Measurements from ENCODE around the gene XRRA1. TPM values are rescaled to one million over a fixed set of nuclear protein-coding genes. Genes with fewer than 3 reads are reported as not detected.

The XRRA1 gene
- total RNA-seq, 1 donor from 2014 or later: 23.4 TPM

- no peak for DNase-seq (ENCODE audit: low spot score)
Measured at GRCh38 chr11:74950374-74950969, 1.6 kb upstream of the XRRA1 start.

DNA sequence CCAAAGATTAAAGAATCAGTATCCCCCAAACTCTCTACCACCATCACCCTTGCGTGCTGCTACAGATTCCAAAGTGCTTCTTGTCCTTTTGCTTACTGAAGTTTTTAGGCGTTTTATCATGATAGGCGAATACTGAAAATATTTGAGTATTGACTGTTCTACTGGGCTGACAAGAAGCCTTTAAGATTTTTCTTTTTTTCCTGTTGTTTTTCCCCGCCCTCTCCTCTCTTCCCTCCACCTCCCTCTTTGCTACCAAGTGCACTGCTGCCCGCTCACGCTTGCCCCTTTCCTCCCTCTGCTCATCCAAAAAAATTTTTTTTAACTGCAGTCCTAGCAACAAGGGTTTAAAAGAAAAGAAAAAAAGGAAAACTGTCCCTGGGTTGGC lies 854 bp upstream of the XRRA1 start:
- DNase-seq (ENCODE audit: low spot score): no peak

- no peak for DNase-seq (ENCODE audit: low spot score)
Measured at GRCh38 chr11:74948546-74948897, 369 bp downstream of the XRRA1 start.

DNA sequence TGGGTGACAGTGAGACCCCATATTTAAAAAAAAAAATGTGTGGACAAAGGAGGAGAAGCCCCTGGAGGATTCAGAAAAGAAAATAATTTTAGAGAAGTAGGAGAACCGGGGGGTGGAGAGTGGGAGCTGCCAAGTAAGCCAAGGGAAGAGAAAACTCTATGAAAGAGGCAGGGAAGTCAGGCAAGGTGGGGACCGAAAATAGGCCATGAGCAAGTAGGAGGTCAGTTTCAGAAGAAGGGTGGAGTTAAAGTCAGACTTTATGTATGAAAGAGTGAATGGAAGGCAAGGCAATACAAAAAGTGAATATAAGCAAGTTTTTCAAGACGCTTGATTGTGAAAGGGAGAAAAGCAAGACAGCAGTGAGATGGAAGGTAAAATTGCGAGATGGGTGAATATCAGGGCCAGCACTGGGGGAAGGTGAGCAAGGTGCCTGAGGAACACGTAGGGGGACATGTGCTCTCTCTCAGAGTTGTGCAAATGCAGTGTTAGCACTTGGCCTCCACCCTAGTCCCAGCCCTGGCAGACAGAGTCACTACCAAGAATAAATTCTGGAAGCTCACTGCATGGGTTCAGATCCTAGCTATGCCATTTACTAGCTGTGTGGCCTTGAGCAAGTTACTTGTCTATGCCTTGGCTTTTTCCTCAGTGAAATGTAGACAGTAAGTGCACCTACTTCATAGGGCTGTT lies 6.7 kb downstream of the XRRA1 start:
- no peak for DNase-seq (ENCODE audit: low spot score)

DNA sequence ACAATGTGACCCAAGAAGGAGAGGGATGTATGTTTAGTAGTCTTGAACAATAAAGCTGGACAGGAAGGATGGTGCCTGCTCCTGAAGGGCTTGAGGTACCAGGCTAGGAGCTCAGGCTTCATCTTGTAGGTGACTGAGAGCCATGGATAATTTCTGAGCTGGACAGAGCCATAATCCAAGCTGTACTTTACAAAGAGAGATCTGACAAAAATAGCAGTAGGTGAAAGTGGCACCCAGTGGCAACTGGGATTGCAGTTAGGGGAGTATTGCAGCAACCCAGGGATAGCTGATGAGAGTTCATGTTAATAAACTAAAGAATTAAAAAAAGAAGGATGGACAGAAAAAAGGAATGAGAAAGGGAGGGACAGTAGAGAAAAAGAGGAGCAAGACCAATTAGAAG lies 7.4 kb downstream of the XRRA1 start:
- no peak for DNase-seq (ENCODE audit: low spot score)

DNA sequence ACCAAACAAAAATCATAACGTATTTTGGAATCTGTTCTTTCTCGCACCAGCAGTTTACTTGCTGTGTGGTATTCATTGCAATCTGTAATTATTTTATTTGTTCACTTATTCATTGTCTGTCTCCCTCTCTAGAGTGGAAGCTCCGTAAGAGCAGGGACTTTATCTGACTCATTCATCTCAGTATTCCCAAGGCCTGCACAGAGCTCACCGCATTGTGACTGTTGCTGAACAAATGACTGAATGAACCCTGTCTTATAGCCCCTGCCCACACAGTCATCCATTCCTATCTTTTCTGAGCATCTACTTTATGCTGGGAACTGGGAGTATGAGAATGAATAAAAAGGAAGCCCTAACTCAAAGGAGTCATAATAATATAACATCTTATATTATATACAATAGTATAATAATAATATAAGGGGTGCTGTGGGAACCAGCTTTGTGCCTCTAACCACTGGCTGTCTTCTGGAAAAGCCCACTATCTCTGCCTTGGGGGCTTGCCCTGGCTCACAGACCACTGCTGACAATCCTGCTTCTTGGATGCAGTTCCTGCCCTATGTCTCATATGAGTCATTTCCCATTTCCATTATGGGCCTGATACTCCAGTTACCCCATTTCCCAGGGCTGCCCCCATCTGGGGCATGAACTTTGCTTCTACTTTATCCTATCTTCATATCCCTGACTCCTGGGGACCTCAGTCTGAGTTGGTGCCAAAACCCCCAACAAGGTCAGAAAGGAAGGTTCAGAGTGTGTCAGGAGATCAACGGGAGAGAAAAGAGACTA lies 11.0 kb downstream of the XRRA1 start:
- DNase-seq (ENCODE audit: low spot score): no peak

GRCh38 chr11:74936976-74937375 lies 11.9 kb downstream of the XRRA1 start:
- DNase-seq (ENCODE audit: low spot score): no peak

DNA sequence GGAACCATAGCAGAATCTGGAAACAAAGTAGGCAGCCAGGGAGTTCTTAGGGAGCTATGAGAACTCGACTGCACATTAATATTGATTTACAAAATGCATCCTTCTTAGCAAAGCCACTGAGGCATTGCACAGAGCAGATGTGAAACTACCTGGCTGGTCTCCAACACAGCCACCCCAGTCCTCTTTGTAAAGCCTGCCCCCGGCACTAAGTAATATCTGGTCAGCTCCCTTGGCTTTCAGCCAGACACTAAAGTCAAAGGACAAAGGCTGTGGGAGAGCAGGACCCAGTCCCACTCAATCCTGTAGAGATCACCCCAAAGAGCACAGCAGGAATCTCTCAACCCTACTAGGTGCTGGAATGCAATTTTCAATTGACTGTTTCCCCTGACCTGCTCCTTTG lies 12.8 kb downstream of the XRRA1 start:
- no peak for DNase-seq (ENCODE audit: low spot score)

DNA sequence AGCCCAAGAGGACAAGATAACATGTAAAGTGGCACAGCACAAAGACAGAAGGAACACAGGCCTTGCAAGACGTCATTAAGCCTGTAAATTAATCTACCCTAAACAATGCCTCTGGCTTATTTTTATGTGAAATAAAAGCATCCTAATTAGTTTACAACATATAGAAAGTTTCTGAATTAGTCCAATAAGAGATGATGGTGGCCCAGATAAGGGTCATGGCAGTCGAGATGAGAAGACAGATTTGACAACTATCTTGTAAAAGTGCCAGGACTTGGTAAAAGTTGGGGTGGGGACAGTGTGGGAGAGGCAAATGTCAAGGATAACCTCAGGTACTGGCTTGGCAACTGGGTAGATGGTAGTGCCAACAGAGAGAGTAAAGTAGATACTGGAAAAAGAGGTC lies 13.6 kb downstream of the XRRA1 start:
- no peak for DNase-seq (ENCODE audit: low spot score)

- DNase-seq (ENCODE audit: low spot score): no peak
Measured at GRCh38 chr11:74933765-74934164, 15.1 kb downstream of the XRRA1 start.

DNA sequence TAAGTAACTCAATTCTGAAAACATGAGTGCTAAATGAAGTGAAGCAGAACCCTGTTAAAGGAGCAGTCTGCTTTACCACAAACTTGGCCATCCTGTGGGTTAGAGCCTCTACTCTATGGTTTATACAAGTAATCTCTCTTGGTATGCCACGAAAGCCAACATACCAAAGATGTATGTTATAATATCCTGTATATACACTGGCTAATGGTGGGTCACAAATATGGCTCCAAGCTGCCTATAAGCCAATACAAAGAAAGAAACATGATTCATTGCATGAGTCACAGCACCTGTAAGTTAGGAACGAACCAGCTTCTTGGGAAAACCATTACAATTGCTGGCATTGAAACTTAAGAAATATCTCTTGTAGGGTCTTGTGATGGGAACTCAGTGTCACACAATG lies 16.1 kb downstream of the XRRA1 start:
- DNase-seq (ENCODE audit: low spot score): no peak

DNA sequence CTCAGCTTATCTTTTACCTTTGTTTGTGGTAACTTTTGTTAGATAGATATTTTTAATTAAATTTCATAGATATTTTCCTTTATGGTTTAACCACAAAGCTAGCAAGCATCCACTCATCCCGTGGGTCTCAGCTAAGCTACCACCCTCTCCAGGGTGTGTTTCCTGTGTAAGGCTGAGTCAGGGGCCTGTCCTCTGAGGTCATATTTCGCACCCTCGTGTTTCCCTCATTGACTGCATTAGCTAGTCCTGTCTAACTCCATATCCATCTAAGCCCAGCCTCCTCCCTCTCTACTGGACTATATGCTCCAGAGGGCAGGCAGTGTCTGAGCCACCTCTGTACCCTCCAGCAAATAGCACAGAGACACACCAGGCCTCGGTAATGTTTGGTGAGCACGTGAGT lies 16.7 kb downstream of the XRRA1 start:
- DNase-seq (ENCODE audit: low spot score): no peak

DNA sequence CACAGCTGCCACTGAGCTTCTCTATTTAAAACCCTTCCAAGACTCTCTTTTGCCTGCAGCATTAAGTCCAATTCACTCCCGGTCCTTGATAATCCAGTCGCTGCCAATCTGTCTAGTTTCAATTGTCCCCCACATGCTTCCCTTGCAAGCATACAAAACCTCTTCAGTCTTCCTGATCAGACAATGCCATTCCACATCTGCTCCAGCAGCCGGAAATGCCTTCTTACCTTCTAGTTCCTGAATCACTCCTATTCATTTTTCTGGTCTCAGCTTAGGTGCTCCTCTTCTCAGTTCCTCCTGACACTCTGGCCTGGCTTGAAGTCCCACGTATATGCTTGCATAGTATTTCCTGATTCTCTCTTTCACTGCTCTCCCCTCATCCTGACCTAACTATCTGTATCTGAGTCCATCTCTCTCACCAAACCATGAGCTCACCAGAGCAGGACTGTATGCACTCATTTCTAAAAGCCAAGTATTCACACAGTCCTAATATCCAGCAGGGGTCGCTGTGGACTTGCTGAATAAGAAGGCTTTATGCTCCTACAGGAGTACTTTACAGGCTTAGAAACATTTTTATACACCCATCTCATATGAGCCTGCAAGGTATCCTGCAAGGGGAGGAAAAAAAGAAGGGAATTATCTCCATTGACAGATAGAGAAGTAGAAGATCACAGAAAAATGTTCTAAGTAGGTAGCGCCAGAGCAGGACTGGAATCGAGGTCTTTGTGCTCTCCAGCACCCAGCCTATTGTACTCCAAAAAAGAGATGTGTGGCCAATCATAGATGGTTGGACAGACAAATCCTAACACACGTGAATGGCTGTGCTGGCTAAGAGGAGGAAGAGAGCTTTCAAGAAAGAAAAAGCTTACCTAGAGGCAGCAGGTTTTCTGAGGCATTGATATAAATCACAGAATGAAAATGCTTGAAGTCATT lies 19.2 kb downstream of the XRRA1 start:
- no peak for DNase-seq (ENCODE audit: low spot score)

- DNase-seq (ENCODE audit: low spot score): no peak
Measured at GRCh38 chr11:74927496-74927895, 21.4 kb downstream of the XRRA1 start.

DNA sequence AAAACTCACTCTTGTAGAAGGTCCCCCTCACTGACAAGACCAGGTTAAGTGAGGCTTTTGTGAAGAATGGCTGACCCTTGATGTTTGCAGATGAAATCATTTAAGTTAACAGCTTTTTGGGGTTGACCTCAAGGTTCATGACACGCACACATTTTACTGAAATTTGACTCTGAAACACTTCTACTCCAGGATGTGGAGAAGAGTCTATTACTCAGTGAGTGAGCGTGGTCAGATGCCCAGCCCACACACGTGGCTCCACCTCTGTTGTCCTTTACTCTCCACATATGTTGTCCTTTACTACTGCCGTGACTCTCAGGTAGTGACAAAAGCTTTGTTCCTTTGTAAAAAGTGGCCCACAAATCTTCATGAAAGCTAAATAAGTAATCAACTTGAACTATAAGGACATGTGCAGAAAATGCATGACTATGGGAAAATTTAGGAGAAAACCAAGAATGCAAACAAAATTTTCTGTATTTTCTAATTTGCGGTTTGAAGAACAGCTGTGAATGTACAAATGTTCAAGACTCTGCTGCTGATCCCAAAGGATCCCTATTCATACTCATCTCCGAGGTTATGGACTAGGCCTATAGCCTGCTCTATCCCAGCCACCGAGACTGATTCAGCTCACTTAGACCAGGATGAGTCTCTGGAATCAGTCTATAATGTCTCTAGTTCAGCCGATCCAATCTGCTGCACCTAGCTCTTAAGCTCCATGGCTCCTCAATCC lies 22.4 kb downstream of the XRRA1 start:
- DNase-seq (ENCODE audit: low spot score): no peak

- DNase-seq (ENCODE audit: low spot score): no peak
Measured at GRCh38 chr11:74925281-74925680, 23.6 kb downstream of the XRRA1 start.

GRCh38 chr11:74923125-74923524 lies 25.8 kb downstream of the XRRA1 start:
- no peak for DNase-seq (ENCODE audit: low spot score)

DNA sequence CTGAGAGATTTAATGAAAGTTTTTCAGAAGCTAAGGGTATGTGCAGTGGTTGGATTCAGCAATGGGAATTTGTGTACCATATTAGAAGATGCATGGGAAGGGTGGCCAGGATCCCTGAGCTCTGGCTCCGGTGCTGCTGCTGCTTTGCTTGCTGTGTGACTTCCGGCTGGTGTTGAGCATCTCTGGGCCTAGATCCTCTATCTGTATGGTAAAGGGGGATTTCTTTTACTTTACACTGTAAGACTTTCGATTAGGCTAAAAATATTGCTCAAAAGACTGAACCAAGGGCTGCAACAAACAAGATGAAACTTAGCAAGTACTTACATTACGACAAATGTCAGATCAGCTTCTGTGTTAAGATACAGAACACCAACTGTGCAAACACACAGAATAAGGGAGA lies 39.1 kb downstream of the XRRA1 start:
- DNase-seq (ENCODE audit: low spot score): no peak

- no peak for DNase-seq (ENCODE audit: low spot score)
Measured at GRCh38 chr11:74909385-74909784, 39.5 kb downstream of the XRRA1 start.

DNA sequence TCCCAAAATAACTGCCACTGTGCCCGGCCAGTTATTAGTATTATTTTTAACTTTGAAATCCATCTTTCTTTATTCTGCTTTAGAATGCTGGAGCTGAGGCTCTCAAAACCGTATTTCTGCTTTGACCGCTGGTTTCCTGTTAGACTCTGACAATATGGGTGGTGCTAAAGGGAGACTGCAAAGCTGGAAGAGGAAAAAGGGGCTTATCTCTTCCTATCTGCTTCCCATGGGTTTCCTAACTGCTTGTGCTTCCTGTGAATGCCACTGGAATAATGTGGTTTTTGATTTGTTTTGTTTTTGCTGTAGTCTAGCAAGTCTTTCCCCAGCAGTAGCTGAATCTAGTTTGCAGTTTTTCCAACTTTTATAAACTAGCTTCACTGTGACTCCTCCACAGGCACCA lies 43.6 kb downstream of the XRRA1 start:
- no peak for DNase-seq (ENCODE audit: low spot score)

DNA sequence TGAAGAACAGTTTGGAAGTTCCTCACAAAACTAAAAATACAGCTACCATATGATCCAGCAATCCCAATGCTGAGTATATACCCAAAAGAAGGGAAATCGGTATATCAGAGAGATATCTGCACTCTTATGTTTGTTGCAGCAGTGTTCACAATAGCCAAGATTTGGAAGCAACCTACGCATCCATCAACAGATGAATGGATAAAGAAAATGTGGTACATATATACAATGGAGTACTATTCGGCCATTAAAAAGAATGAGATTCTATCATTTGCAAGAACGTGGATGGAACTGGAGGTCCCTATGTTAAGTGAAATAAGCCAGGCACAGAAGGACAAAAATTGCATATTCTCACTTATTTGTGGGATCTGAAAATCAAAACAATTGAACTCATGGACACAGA lies 46.5 kb downstream of the XRRA1 start:
- no peak for DNase-seq (ENCODE audit: low spot score)
